Right atrium auricular region (tissue), 2 donors: ENCODE measurements around the gene NELL1. TPM values are rescaled to one million over a fixed set of nuclear protein-coding genes. Genes with fewer than 3 reads are reported as not detected.

Source experiments
- DNase-seq: peaks from one replicate; pipeline ENCODE4 v3.0.0-alpha.2; 2019; ENCODE audit warnings: low spot score
- H3K27ac ChIP-seq, 2 donors: fragments of 200-600 bp; sonication (generic); 1 replicate in 1 of 2; 2 replicates in 1 of 2; pipeline ENCODE4 v1.5.1; 2016 to 2019
- H3K27me3 ChIP-seq, 2 donors: fragments of 200-600 bp; sonication (generic); one replicate each; pipeline versions ENCODE4 v1.5.1 to v1.6.0; 2017 to 2019
- H3K36me3 ChIP-seq: fragments of 200-600 bp; sonication (generic); one replicate; pipeline ENCODE4 v1.5.1; 2016
- H3K4me1 ChIP-seq, 2 donors: fragments of 200-600 bp; sonication (generic); one replicate each; pipeline versions ENCODE4 v1.5.1 to v1.6.0; 2017 to 2019
- H3K4me3 ChIP-seq, 2 donors: fragments of 200-600 bp; sonication (generic); 1 replicate in 1 of 2; 2 replicates in 1 of 2; pipeline ENCODE4 v1.5.1; 2017 to 2019; ENCODE audit warnings: mild to moderate bottlenecking in 1 of 2, moderate library complexity in 1 of 2
- H3K9me3 ChIP-seq, 2 donors: fragments of 200-600 bp; sonication (generic); one replicate each; pipeline ENCODE4 v1.5.1; 2019
- total RNA-seq, 2 donors: library from RNA; depleted of rRNA; stranded (reverse); fragments of >200 nt; gene quantifications; one replicate each; pipeline ENCODE4 v1.1.0, GENCODE V29; 2016
- TF ChIP-seq, protein P1 (sequence below), 2 donors: fragments of 200-600 bp; sonication (generic); IDR thresholded peaks; one replicate each; pipeline ENCODE4 v1.5.1; 2019; ENCODE audit warnings: antibody characterized with exemption in 2 of 2

The NELL1 gene
- total RNA-seq, 2 donors from 2014 or later: not detected

DNA sequence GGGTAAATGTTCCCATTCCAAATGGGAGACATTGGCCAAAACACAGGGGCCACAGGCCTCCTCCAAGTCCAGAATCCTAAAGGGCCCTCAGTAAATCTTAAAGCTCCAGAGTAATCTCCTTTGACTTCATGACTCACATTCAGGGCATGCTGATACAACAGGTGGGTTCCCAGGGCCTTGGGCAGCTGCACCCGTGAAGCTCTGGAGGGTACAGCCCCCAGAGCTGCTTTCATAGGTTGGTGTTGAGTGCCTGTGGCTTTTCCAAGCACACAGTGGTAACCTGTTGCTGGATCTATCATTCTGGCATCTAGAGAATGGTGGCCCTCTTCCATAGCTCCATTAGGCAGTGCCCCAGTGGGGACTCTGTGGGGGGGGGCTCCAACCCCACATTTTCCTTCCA is 54.0 kb downstream of the NELL1 start:
- Histone ChIP-seq H3K36me3 (no peaks in the 10 kb centered on the region), H3K4me1 (no peaks in the 10 kb centered on the region), H3K9me3 (no peaks in the 10 kb centered on the region), H3K27me3 (no peaks in the 10 kb centered on the region), H3K27ac (no peak overlapping the region), H3K4me3 (no peak overlapping the region)
- DNase-seq: no peak
- TF ChIP-seq, protein P1, sequence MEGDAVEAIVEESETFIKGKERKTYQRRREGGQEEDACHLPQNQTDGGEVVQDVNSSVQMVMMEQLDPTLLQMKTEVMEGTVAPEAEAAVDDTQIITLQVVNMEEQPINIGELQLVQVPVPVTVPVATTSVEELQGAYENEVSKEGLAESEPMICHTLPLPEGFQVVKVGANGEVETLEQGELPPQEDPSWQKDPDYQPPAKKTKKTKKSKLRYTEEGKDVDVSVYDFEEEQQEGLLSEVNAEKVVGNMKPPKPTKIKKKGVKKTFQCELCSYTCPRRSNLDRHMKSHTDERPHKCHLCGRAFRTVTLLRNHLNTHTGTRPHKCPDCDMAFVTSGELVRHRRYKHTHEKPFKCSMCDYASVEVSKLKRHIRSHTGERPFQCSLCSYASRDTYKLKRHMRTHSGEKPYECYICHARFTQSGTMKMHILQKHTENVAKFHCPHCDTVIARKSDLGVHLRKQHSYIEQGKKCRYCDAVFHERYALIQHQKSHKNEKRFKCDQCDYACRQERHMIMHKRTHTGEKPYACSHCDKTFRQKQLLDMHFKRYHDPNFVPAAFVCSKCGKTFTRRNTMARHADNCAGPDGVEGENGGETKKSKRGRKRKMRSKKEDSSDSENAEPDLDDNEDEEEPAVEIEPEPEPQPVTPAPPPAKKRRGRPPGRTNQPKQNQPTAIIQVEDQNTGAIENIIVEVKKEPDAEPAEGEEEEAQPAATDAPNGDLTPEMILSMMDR (IDR thresholded peaks at IDR 0.05): no peak

GRCh38 chr11:20729597-20730105 is 60.3 kb downstream of the NELL1 start:
- TF ChIP-seq, protein P1 (IDR thresholded peaks at IDR 0.05): no peak
- no peaks in the 10 kb centered on the region for H3K4me1 ChIP-seq
- DNase-seq: no peak
- no peaks in the 10 kb centered on the region for H3K9me3 ChIP-seq
- no peak overlapping the region for H3K4me3 ChIP-seq
- H3K36me3 ChIP-seq: no peaks in the 10 kb centered on the region
- H3K27me3 ChIP-seq: no peaks in the 10 kb centered on the region
- no peak overlapping the region for H3K27ac ChIP-seq

GRCh38 chr11:20731676-20732215 is 62.4 kb downstream of the NELL1 start:
- DNase-seq: no peak
- H3K36me3 ChIP-seq: no peaks in the 10 kb centered on the region
- H3K27ac ChIP-seq: no peak overlapping the region
- H3K4me1 ChIP-seq: no peaks in the 10 kb centered on the region
- no peak overlapping the region for H3K4me3 ChIP-seq
- no peaks in the 10 kb centered on the region for H3K27me3 ChIP-seq
- no peaks in the 10 kb centered on the region for H3K9me3 ChIP-seq
- TF ChIP-seq, protein P1 (IDR thresholded peaks at IDR 0.05): no peak

DNA sequence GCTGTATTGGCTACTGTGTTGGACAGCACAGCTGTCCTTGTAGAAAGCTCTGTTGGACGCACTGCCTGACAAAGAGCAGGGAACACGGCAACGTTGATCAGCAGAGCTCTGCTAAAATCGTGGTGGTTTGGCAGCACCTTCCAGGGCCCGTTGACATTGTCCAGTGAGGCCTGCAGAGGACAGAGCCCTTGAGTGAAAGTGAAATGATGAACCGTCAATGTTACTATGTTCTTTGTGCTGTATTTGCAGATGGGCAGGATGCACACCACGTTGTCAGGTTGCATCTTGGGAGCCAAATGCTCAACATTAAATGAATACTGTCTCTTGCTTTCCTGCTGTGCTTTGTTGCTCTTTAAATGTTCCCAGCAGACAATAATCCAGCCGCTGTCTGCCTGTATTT is 69.7 kb downstream of the NELL1 start:
- H3K27ac ChIP-seq: no peak overlapping the region
- TF ChIP-seq, protein P1 (IDR thresholded peaks at IDR 0.05): no peak

DNA sequence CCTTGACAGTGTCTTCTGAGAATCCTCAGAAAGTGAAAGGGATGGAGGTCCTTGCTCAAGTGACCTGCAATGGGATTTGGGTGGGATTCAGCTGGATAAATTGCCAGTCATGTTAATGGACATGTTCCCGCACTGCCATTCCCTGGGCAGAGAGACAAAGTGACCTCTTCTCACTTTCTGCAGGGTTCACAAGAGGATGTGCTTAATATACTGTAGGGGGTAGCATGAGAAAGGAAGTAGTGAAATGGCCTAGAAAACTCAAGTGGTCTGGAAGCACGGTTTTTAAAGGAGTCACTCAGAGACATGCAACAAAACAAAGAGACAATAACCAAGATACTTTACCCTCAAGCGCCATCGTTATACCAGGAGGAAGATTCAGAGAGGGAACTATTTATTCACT is 70.2 kb downstream of the NELL1 start:
- no peaks in the 10 kb centered on the region for H3K4me1 ChIP-seq
- DNase-seq: no peak
- H3K9me3 ChIP-seq: no peaks in the 10 kb centered on the region
- TF ChIP-seq, protein P1 (IDR thresholded peaks at IDR 0.05): no peak
- no peak overlapping the region for H3K4me3 ChIP-seq
- no peaks in the 10 kb centered on the region for H3K27me3 ChIP-seq
- no peak overlapping the region for H3K27ac ChIP-seq
- H3K36me3 ChIP-seq: no peaks in the 10 kb centered on the region

More for the DNA sequence above, 69.7 kb downstream of the NELL1 start:
- Histone ChIP-seq H3K36me3 (no peaks in the 10 kb centered on the region), H3K4me3 (no peak overlapping the region), H3K9me3 (no peaks in the 10 kb centered on the region), H3K4me1 (no peaks in the 10 kb centered on the region), H3K27me3 (no peaks in the 10 kb centered on the region)
- no peak for DNase-seq

DNA sequence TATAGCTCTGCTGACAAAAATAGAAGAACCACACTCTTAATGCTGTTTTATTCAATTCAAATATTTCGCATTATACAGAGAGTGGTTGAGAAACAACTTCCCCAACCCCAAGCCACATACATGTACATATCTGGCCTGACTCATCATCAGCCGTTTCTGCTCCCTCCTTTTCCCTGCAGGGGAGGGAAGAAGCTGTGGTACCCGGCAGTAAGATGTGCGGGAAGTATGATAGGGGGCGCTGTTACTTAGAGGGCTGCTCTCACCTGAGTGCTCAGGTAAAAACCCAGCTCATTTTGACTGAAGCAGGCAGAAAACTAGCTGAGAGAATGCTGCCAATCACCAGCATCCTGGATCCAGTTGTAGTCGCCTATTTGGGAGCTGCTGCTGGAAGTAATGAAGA is 85.5 kb downstream of the NELL1 start:
- Histone ChIP-seq H3K36me3 (no peaks in the 10 kb centered on the region), H3K9me3 (no peaks in the 10 kb centered on the region), H3K4me1 (no peaks in the 10 kb centered on the region), H3K4me3 (no peak overlapping the region), H3K27me3 (no peaks in the 10 kb centered on the region), H3K27ac (no peak overlapping the region)
- TF ChIP-seq, protein P1 (IDR thresholded peaks at IDR 0.05): no peak
- no peak for DNase-seq
